ENCODE data around the gene RAPGEF5. TPM values are rescaled to one million over a fixed set of nuclear protein-coding genes. Genes with fewer than 3 reads are reported as not detected.

The RAPGEF5 gene
- total RNA-seq, 1 donor from 2014 or later = 9.9 TPM

DNA sequence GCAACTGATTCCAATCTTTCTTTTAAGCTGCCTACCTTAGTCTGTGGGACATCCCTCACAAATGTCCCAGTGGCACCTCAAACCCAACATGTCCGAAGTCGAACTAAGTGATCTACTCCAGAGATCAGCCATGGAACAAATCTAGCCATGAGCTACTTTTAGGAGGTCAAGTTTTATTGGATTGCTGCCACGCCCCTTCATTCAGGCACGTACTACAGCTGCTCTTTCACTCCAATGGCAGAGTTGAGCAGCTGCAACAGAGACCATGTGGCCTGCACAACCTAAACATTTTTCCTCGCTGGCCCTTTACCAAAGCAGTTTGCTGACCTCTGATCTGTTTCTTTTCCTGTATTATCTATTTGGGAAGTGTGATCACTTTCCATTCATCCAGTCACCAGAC is 218.8 kb downstream of the RAPGEF5 start:
- peak overlapping the region; percentile 47 for H3K27ac Mint-ChIP-seq
- H3K4me1 Mint-ChIP-seq (ENCODE audit: low read depth) = peaks cover 44% of the 10 kb centered on the region

DNA sequence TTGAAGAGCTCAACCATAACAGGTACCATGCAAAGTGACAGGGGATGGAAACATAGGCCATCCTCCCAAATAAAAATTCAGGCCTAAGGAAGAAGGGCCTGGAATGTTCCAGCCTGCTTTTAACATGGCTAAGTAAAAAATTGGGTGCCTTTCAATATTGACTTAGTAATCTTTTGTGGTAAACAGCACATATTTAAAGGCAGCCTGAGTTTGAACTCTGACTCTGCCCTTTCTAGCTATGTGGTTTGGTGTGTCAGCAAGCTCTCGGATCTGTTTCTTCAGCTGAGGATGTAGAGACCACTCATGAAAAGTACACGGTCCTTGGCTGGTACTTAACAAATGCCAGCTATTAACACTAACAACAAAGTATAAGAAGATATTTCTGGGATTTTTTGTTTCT is 219.5 kb downstream of the RAPGEF5 start:
- Mint-ChIP-seq H3K4me3 (ENCODE audit: low read depth) (no peak overlapping the region), H3K27me3 (no peaks in the 10 kb centered on the region), H3K4me1 (ENCODE audit: low read depth) (peaks cover 40% of the 10 kb centered on the region), H3K27ac (no peak overlapping the region), H3K36me3 (ENCODE audit: insufficient read depth) (peaks cover 14% of the 10 kb centered on the region), H3K9me3 (ENCODE audit: low read depth) (peaks cover 3% of the 10 kb centered on the region)
- TF ChIP-seq CTCF (IDR thresholded peaks at IDR 0.05; ENCODE audit: unreplicated experiment) = no peak
- DNase-seq (ENCODE audit: low spot score, unreplicated experiment) = no peak

More for the DNA sequence above, 218.8 kb downstream of the RAPGEF5 start:
- Mint-ChIP-seq H3K4me3 (ENCODE audit: low read depth) (no peak overlapping the region), H3K27me3 (no peaks in the 10 kb centered on the region), H3K9me3 (ENCODE audit: low read depth) (peaks cover 3% of the 10 kb centered on the region), H3K36me3 (ENCODE audit: insufficient read depth) (peaks cover 14% of the 10 kb centered on the region)
- no peak for DNase-seq (ENCODE audit: low spot score, unreplicated experiment)
- TF ChIP-seq CTCF (IDR thresholded peaks at IDR 0.05; ENCODE audit: unreplicated experiment) = no peak

DNA sequence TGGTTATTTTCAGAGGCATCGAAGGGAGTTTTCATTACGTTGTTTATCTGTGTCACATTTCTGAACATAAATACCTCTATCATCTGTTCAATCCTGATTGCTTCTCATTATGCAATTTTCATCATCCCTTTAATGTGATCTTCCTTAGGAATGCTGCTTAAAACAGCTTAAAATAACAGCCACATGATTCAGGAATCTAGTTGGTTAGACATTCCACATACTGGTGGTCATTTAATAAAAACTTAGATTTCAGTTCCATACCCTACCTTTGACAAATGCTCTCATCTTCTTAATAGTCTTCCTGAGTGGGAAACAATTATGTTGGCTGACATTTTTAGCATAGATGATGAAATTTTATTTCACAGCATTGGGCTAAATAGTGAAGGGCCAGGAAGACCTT is 219.9 kb downstream of the RAPGEF5 start:
- no peak for TF ChIP-seq CTCF (IDR thresholded peaks at IDR 0.05; ENCODE audit: unreplicated experiment)
- no peak for DNase-seq (ENCODE audit: low spot score, unreplicated experiment)
- Mint-ChIP-seq H3K4me1 (ENCODE audit: low read depth) (peaks cover 37% of the 10 kb centered on the region), H3K27me3 (no peaks in the 10 kb centered on the region), H3K36me3 (ENCODE audit: insufficient read depth) (peaks cover 14% of the 10 kb centered on the region), H3K27ac (no peak overlapping the region), H3K4me3 (ENCODE audit: low read depth) (no peak overlapping the region), H3K9me3 (ENCODE audit: low read depth) (peaks cover 3% of the 10 kb centered on the region)

DNA sequence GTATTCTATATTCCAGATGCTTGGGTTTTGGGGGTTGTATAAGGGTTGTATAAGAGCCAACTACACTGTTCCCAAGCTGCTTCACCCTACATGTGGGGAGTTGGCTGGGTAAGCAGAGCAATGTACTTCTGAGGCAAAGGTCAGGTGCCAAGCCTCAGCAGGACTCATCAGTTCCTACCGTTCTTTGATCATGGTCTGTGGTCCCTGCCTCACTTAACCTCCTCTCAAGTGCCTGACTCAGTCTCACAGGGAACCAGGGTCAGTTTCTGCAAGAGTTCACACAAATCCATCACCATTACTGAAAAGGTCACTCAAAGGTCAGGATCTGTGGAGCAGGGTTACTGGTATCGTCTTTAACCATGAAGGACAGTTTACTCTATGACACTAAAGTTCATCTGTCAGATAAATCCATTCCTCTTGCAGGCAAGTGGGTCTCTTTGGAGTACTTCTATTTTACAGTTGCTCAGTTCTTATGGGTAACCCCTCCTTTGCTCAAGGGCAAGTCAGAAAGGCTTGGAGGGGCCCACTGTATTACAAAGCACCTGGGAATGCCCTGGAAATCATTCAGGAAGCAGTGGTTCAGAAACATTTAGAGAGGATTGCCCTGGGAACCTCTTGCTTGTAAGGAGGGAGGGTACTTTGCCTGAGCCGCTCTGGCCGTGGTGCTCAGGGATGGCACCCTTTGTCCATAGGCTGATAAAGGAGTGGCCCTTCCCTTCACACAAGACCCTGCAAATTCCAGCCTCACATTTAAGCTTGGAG is 227.0 kb downstream of the RAPGEF5 start:
- DNase-seq (ENCODE audit: low spot score, unreplicated experiment) = no peak
- peaks cover 14% of the 10 kb centered on the region for H3K4me1 Mint-ChIP-seq (ENCODE audit: low read depth)
- no peak for TF ChIP-seq CTCF (IDR thresholded peaks at IDR 0.05; ENCODE audit: unreplicated experiment)
- H3K9me3 Mint-ChIP-seq (ENCODE audit: low read depth) = no peaks in the 10 kb centered on the region
- H3K27me3 Mint-ChIP-seq = no peaks in the 10 kb centered on the region
- H3K4me3 Mint-ChIP-seq (ENCODE audit: low read depth) = no peak overlapping the region
- H3K27ac Mint-ChIP-seq = no peak overlapping the region
- H3K36me3 Mint-ChIP-seq (ENCODE audit: insufficient read depth) = peaks cover 5% of the 10 kb centered on the region

- Mint-ChIP-seq H3K27ac (no peak overlapping the region), H3K4me1 (ENCODE audit: low read depth) (peaks cover 14% of the 10 kb centered on the region), H3K36me3 (ENCODE audit: insufficient read depth) (peaks cover 5% of the 10 kb centered on the region), H3K4me3 (ENCODE audit: low read depth) (no peak overlapping the region), H3K27me3 (no peaks in the 10 kb centered on the region), H3K9me3 (ENCODE audit: low read depth) (no peaks in the 10 kb centered on the region)
- TF ChIP-seq CTCF (IDR thresholded peaks at IDR 0.05; ENCODE audit: unreplicated experiment) = no peak
- DNase-seq (ENCODE audit: low spot score, unreplicated experiment) = no peak
These were observed 227.8 kb downstream of the RAPGEF5 start for GRCh38 chr7:22129166-22129565.

Data from progenitor cell of endocrine pancreas (in vitro differentiated cells).